Measurements from ENCODE around the gene C4orf54. TPM values are rescaled to one million over a fixed set of nuclear protein-coding genes. Genes with fewer than 3 reads are reported as not detected.

Gene C4orf54
- total RNA-seq, 1 donor from 2014 or later, result not detected

GRCh38 chr4:99652596-99653436 is 4.8 kb downstream of the C4orf54 start:
- no peak for DNase-seq (ENCODE audit: low read depth, low spot score)

- no peak for DNase-seq (ENCODE audit: low read depth, low spot score)
Measured at GRCh38 chr4:99651811-99652485, 5.7 kb downstream of the C4orf54 start.

GRCh38 chr4:99651016-99651769 is 6.4 kb downstream of the C4orf54 start:
- no peak for DNase-seq (ENCODE audit: low read depth, low spot score)

GRCh38 chr4:99649778-99650177 is 7.8 kb downstream of the C4orf54 start:
- no peak for DNase-seq (ENCODE audit: low read depth, low spot score)

- DNase-seq (ENCODE audit: low read depth, low spot score), result no peak
Measured at GRCh38 chr4:99649208-99649607, 8.4 kb downstream of the C4orf54 start.

GRCh38 chr4:99648321-99648720 is 9.3 kb downstream of the C4orf54 start:
- DNase-seq (ENCODE audit: low read depth, low spot score), result no peak

GRCh38 chr4:99647071-99647470 is 10.6 kb downstream of the C4orf54 start:
- no peak for DNase-seq (ENCODE audit: low read depth, low spot score)

GRCh38 chr4:99645638-99646037 is 12.0 kb downstream of the C4orf54 start:
- no peak for DNase-seq (ENCODE audit: low read depth, low spot score)

- DNase-seq (ENCODE audit: low read depth, low spot score), result no peak
Measured at GRCh38 chr4:99645036-99645435, 12.6 kb downstream of the C4orf54 start.

GRCh38 chr4:99644453-99644852 is 13.2 kb downstream of the C4orf54 start:
- no peak for DNase-seq (ENCODE audit: low read depth, low spot score)

- DNase-seq (ENCODE audit: low read depth, low spot score), result no peak
Measured at GRCh38 chr4:99642725-99643489, 14.7 kb downstream of the C4orf54 start.

GRCh38 chr4:99640676-99641075 is 17.0 kb downstream of the C4orf54 start:
- DNase-seq (ENCODE audit: low read depth, low spot score), result no peak

- DNase-seq (ENCODE audit: low read depth, low spot score), result no peak
Measured at GRCh38 chr4:99637174-99637573, 20.5 kb downstream of the C4orf54 start.

GRCh38 chr4:99636422-99636821 is 21.2 kb downstream of the C4orf54 start:
- DNase-seq (ENCODE audit: low read depth, low spot score), result no peak

- no peak for DNase-seq (ENCODE audit: low read depth, low spot score)
Measured at GRCh38 chr4:99635601-99636000, 22.0 kb downstream of the C4orf54 start.

- no peak for DNase-seq (ENCODE audit: low read depth, low spot score)
Measured at GRCh38 chr4:99634742-99635360, 22.8 kb downstream of the C4orf54 start.

GRCh38 chr4:99633772-99634171 is 23.9 kb downstream of the C4orf54 start:
- no peak for DNase-seq (ENCODE audit: low read depth, low spot score)

- no peak for DNase-seq (ENCODE audit: low read depth, low spot score)
Measured at GRCh38 chr4:99630857-99631360, 26.7 kb downstream of the C4orf54 start.

- DNase-seq (ENCODE audit: low read depth, low spot score), result no peak
Measured at GRCh38 chr4:99629962-99630554, 27.6 kb downstream of the C4orf54 start.

- no peak for DNase-seq (ENCODE audit: low read depth, low spot score)
Measured at GRCh38 chr4:99628040-99628439, 29.6 kb downstream of the C4orf54 start.
